Fibroblast of lung (primary cell): Measurements from ENCODE around the gene DNAJC7.

Experiments used
- EZH2 ChIP-seq: IDR thresholded peaks from 2 replicates; pipeline ENCODE4 v1.5.1; 2012; ENCODE audit warnings: low read length, control low read depth, mild to moderate bottlenecking; ENCODE audit errors: missing control alignments
- TF ChIP-seq, protein P1 (sequence below), 2 donors: IDR thresholded peaks in 1 of 2; conservative IDR thresholded peaks in 1 of 2; 1 replicate in 1 of 2; 2 replicates in 1 of 2; pipeline ENCODE4 v1.5.1; 2011 to 2012; ENCODE audit warnings: low read length in 2 of 2, control low read depth in 1 of 2, inconsistent platforms in 1 of 2, low read depth in 1 of 2, mild to moderate bottlenecking in 1 of 2

DNA sequence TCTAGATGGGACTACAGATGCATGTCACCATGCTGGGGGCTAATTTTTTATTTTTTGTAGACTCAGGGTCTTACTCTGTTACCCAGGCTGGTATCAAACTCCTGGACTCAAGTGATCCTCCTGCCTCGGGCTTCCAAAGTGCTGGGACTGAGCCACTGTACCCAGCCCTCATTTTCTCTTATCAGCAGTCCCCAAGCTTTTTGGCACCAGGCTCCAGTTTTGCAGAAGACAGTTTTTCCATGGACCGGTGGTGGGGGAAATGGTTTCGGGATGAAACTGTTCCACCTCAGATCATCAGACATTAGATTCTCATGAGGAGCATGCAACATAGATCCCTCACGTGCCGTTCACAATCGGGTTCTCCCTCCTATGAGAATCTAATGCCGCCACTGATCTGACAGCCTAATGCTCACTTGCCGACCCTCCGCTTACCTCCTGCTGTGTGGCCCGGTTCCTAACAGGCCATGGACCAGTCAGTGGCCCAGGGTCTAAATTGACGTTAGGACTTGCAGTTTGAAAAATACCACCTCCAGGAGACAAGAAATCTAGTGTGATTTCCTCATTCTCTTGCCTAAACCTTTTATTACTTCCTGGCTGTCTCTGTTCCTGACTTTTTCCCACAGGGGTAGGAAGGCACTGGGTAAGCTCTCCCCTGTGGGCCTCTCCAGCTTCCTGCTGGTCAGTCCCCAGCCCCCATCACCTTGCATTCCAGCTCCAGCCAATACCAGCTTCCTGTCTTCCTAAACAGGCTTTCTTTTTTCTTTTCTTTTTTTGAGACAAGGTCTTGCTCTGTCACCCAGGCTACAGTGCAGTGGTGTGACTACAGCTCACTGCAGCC lies 60.0 kb downstream of the DNAJC7 start:
- TF ChIP-seq EZH2 = no peak
- TF ChIP-seq, protein P1, sequence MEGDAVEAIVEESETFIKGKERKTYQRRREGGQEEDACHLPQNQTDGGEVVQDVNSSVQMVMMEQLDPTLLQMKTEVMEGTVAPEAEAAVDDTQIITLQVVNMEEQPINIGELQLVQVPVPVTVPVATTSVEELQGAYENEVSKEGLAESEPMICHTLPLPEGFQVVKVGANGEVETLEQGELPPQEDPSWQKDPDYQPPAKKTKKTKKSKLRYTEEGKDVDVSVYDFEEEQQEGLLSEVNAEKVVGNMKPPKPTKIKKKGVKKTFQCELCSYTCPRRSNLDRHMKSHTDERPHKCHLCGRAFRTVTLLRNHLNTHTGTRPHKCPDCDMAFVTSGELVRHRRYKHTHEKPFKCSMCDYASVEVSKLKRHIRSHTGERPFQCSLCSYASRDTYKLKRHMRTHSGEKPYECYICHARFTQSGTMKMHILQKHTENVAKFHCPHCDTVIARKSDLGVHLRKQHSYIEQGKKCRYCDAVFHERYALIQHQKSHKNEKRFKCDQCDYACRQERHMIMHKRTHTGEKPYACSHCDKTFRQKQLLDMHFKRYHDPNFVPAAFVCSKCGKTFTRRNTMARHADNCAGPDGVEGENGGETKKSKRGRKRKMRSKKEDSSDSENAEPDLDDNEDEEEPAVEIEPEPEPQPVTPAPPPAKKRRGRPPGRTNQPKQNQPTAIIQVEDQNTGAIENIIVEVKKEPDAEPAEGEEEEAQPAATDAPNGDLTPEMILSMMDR (conservative IDR thresholded peaks at IDR 0.05 in 1 of 2, IDR thresholded peaks at IDR 0.05 in 1 of 2; ENCODE audit: low read depth in 1 of 2, low read length in 2 of 2) = no peak
